HepG2 (cell line): ENCODE measurements around the gene ZNF234. TPM values are rescaled to one million over a fixed set of nuclear protein-coding genes. Genes with fewer than 3 reads are reported as not detected.

Source experiments
- E2F2 ChIP-seq: sonication (generic); formaldehyde crosslinking; IDR thresholded peaks from 2 replicates; pipeline ENCODE4 v1.4.0; 2020; ENCODE audit warnings: missing genetic modification reagents, borderline replicate concordance
- GABPA ChIP-seq, 2 experiments: IDR thresholded peaks; 2 replicates each; pipeline ENCODE4 v1.6.1; 2011 to 2016; ENCODE audit warnings: low read depth in 2 of 2, low read length in 1 of 2, missing biosample characterization in 1 of 2, missing genetic modification characterization in 1 of 2
- HCFC1 ChIP-seq: fragments of 150-350 bp; IDR thresholded peaks from 2 replicates; pipeline ENCODE4 v1.6.1; 2014; ENCODE audit warnings: low read depth, low read length
- HNF4A ChIP-seq: sonication (generic); formaldehyde crosslinking; IDR thresholded peaks from 2 replicates; pipeline ENCODE4 v1.4.0; 2020; ENCODE audit warnings: missing genetic modification reagents
- JDP2 ChIP-seq: sonication (generic); formaldehyde crosslinking; IDR thresholded peaks from 2 replicates; pipeline ENCODE4 v1.8.1; 2022; ENCODE audit warnings: missing genetic modification reagents, borderline replicate concordance
- KLF15 ChIP-seq: sonication (generic); formaldehyde crosslinking; IDR thresholded peaks from 2 replicates; pipeline ENCODE4 v1.8.1; 2023; ENCODE audit warnings: borderline replicate concordance, mild to moderate bottlenecking, inconsistent platforms, missing genetic modification reagents, mixed read lengths
- PHF5A ChIP-seq: IDR thresholded peaks from one replicate; pipeline ENCODE4 v1.6.1; 2018; ENCODE audit warnings: low read depth, missing genetic modification reagents; ENCODE audit not compliant: unreplicated experiment
- SIN3A ChIP-seq: IDR thresholded peaks from 2 replicates; pipeline ENCODE4 v1.6.1; 2011; ENCODE audit warnings: low read depth, mild to moderate bottlenecking, control low read depth, low read length, borderline replicate concordance
- SP140L ChIP-seq: sonication (generic); formaldehyde crosslinking; IDR thresholded peaks from 2 replicates; pipeline ENCODE4 v1.4.0; 2020; ENCODE audit warnings: missing genetic modification reagents, borderline replicate concordance
- SP4 ChIP-seq: sonication (generic); formaldehyde crosslinking; IDR thresholded peaks from 2 replicates; pipeline ENCODE4 v1.8.1; 2023; ENCODE audit warnings: mild to moderate bottlenecking, missing genetic modification reagents
- TFAP4 ChIP-seq: sonication (generic); IDR thresholded peaks from 2 replicates; pipeline ENCODE4 v1.6.1; 2016; ENCODE audit warnings: low read depth, borderline replicate concordance
- ZC3H4 ChIP-seq: sonication (generic); formaldehyde crosslinking; IDR thresholded peaks from 2 replicates; pipeline ENCODE4 v1.4.0; 2020; ENCODE audit warnings: missing genetic modification reagents, borderline replicate concordance
- ZFYVE20 ChIP-seq: sonication (generic); formaldehyde crosslinking; IDR thresholded peaks from 2 replicates; pipeline ENCODE4 v1.8.0; 2023; ENCODE audit warnings: low read depth, mild to moderate bottlenecking, moderate library complexity, missing genetic modification reagents, borderline replicate concordance
- ZNF20 ChIP-seq: sonication (generic); formaldehyde crosslinking; IDR thresholded peaks from 2 replicates; pipeline ENCODE4 v1.4.0; 2020; ENCODE audit warnings: mild to moderate bottlenecking, moderate library complexity, missing genetic modification reagents
- ZNF431 ChIP-seq: sonication (generic); formaldehyde crosslinking; IDR thresholded peaks from 2 replicates; pipeline ENCODE4 v1.9.0; 2022; ENCODE audit warnings: missing genetic modification reagents, low read depth, mild to moderate bottlenecking, borderline replicate concordance
- ZNF432 ChIP-seq: sonication (generic); formaldehyde crosslinking; IDR thresholded peaks from 2 replicates; pipeline ENCODE4 v1.5.0; 2020; ENCODE audit warnings: missing genetic modification reagents, mild to moderate bottlenecking, borderline replicate concordance
- ZNF556 ChIP-seq: sonication (generic); formaldehyde crosslinking; IDR thresholded peaks from 2 replicates; pipeline ENCODE4 v1.4.0; 2020; ENCODE audit warnings: mild to moderate bottlenecking, missing genetic modification reagents, borderline replicate concordance
- ZSCAN29 ChIP-seq: sonication (generic); formaldehyde crosslinking; conservative IDR thresholded peaks from 2 replicates; pipeline ENCODE4 v1.4.0; 2020; ENCODE audit warnings: mild to moderate bottlenecking, missing genetic modification reagents
- ZSCAN30 ChIP-seq: sonication (generic); formaldehyde crosslinking; IDR thresholded peaks from 2 replicates; pipeline ENCODE4 v1.5.0; 2020; ENCODE audit warnings: mild to moderate bottlenecking, missing genetic modification reagents
- polyA plus RNA-seq, 8 experiments: library from polyadenylated mRNA; depleted of rRNA in 3 of 8; stranded (reverse) in 7 of 8; unstranded in 1 of 8; fragments of >200 nt; fragmentation: Illumina TruSeq in 4 of 8; extraction: Trizol in 4 of 8; gene quantifications; 2 replicates each; pipeline versions ENCODE4 v1.2.1 to v1.2.3, GENCODE V29; 2011 to 2016; ENCODE audit warnings: low read depth in 4 of 8, missing spikeins in 1 of 8, mixed read lengths in 1 of 8; ENCODE audit not compliant: insufficient read depth in 1 of 8
- total RNA-seq, 5 experiments: library from RNA; depleted of rRNA; stranded (reverse); fragments of >200 nt; fragmentation: Illumina TruSeq; extraction: Trizol; gene quantifications; 2 replicates each; pipeline ENCODE4 v1.2.3, GENCODE V29; 2016; ENCODE audit warnings: low read depth in 1 of 5
- TF ChIP-seq, protein P1 (sequence below): sonication (generic); formaldehyde crosslinking; IDR thresholded peaks from 2 replicates; pipeline ENCODE4 v1.4.0; 2020; ENCODE audit warnings: missing genetic modification reagents, borderline replicate concordance
- TF ChIP-seq, protein P2 (sequence below): sonication (generic); formaldehyde crosslinking; IDR thresholded peaks from 2 replicates; pipeline ENCODE4 v1.5.1; 2020; ENCODE audit warnings: missing genetic modification reagents, mild to moderate bottlenecking, borderline replicate concordance
- TF ChIP-seq, protein P3 (sequence below): IDR thresholded peaks from 2 replicates; pipeline ENCODE4 v1.6.1; 2016; ENCODE audit warnings: control low read depth

The ZNF234 gene
- total and polyA plus RNA-seq, 2 of the 13 experiments (the other 11 are each of a cell fraction or from before 2014, with no cell fraction given) = 3.5 to 11.2 TPM

GRCh38 chr19:44207126-44207803 is 65.9 kb downstream of the ZNF234 start (continued):
- TF ChIP-seq, protein P1, sequence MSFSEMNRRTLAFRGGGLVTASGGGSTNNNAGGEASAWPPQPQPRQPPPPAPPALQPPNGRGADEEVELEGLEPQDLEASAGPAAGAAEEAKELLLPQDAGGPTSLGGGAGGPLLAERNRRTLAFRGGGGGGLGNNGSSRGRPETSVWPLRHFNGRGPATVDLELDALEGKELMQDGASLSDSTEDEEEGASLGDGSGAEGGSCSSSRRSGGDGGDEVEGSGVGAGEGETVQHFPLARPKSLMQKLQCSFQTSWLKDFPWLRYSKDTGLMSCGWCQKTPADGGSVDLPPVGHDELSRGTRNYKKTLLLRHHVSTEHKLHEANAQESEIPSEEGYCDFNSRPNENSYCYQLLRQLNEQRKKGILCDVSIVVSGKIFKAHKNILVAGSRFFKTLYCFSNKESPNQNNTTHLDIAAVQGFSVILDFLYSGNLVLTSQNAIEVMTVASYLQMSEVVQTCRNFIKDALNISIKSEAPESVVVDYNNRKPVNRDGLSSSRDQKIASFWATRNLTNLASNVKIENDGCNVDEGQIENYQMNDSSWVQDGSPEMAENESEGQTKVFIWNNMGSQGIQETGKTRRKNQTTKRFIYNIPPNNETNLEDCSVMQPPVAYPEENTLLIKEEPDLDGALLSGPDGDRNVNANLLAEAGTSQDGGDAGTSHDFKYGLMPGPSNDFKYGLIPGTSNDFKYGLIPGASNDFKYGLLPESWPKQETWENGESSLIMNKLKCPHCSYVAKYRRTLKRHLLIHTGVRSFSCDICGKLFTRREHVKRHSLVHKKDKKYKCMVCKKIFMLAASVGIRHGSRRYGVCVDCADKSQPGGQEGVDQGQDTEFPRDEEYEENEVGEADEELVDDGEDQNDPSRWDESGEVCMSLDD (CRISPR knock-in tag) = no peak
- TF ChIP-seq SP4 (CRISPR knock-in tag) = peak; percentile 41; the same call in 1 of the 2 replicates
- TF ChIP-seq GABPA (IDR thresholded peaks at IDR 0.05; ENCODE audit: low read depth, low read length) = peak; percentile 91
- TF ChIP-seq GABPA (CRISPR knock-in tag; IDR thresholded peaks at IDR 0.05; ENCODE audit: low read depth) = peak; percentile 100
- no peak for TF ChIP-seq JDP2 (CRISPR knock-in tag)
- TF ChIP-seq, protein P2, sequence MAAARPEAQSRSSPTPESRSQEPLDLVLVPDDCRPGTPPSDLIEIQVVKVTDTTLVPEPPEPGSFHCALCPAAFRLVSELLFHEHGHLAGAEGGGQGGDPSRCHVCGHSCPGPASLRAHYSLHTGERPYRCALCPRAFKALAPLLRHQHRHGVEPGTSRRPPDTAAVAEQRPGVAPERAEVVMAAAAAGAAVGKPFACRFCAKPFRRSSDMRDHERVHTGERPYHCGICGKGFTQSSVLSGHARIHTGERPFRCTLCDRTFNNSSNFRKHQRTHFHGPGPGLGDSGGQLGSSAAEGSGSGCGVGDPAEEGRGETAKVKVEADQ = no peak
- peak; percentile 62; the same call in 1 of the 2 replicates for TF ChIP-seq SIN3A
- TF ChIP-seq ZNF432 (CRISPR knock-in tag) = no peak
- TF ChIP-seq ZC3H4 (CRISPR knock-in tag) = no peak
- TF ChIP-seq ZFYVE20 = no peak
- peak; percentile 83; the same call in 1 of the 2 replicates for TF ChIP-seq ZNF556
- no peak for TF ChIP-seq KLF15 (CRISPR knock-in tag)
- no peak for TF ChIP-seq PHF5A (CRISPR knock-in tag)
- no peak for TF ChIP-seq TFAP4
- no peak for TF ChIP-seq HNF4A
- TF ChIP-seq ZNF431 (CRISPR knock-in tag) = no peak
- TF ChIP-seq, protein P3, sequence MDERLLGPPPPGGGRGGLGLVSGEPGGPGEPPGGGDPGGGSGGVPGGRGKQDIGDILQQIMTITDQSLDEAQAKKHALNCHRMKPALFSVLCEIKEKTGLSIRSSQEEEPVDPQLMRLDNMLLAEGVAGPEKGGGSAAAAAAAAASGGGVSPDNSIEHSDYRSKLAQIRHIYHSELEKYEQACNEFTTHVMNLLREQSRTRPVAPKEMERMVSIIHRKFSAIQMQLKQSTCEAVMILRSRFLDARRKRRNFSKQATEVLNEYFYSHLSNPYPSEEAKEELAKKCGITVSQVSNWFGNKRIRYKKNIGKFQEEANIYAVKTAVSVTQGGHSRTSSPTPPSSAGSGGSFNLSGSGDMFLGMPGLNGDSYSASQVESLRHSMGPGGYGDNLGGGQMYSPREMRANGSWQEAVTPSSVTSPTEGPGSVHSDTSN (CRISPR knock-in tag) = no peak
- TF ChIP-seq SP140L (CRISPR knock-in tag) = no peak
- TF ChIP-seq ZSCAN29 (CRISPR knock-in tag) = 0 out of 2 replicates have a peak, but pooled peaks have one; percentile 71
- no peak for TF ChIP-seq E2F2 (CRISPR knock-in tag)
- no peak for TF ChIP-seq ZSCAN30 (CRISPR knock-in tag)
- TF ChIP-seq ZNF20 (CRISPR knock-in tag) = no peak
- peak; percentile 94 for TF ChIP-seq HCFC1
